GM13976 (cell line): ENCODE results near the gene ZNF462.

ENCODE experiments used
- DNase-seq: peaks from one replicate; pipeline ENCODE4 v3.0.0; 2012; ENCODE audit warnings: low spot score
- CTCF ChIP-seq: IDR thresholded peaks from 2 replicates; pipeline ENCODE4 v1.5.1; 2012; ENCODE audit warnings: borderline replicate concordance, mild to moderate bottlenecking; ENCODE audit not compliant: insufficient read depth; ENCODE audit errors: extremely low read depth, missing control alignments, control extremely low read depth
- in situ Hi-C: fragments of 300-500 bp; cut with MboI; formaldehyde crosslinking; loops from one replicate; pipeline ENCODE4 v1.12.0; 2022; ENCODE audit warnings: low sequenced_read_pairs, mixed read lengths, inconsistent platforms; ENCODE audit not compliant: unreplicated experiment

ZNF462 gene

GRCh38 chr9:107018861-107019545 lies 156.0 kb downstream of the ZNF462 start:
- no peak for DNase-seq
- TF ChIP-seq CTCF, result no peak

DNA sequence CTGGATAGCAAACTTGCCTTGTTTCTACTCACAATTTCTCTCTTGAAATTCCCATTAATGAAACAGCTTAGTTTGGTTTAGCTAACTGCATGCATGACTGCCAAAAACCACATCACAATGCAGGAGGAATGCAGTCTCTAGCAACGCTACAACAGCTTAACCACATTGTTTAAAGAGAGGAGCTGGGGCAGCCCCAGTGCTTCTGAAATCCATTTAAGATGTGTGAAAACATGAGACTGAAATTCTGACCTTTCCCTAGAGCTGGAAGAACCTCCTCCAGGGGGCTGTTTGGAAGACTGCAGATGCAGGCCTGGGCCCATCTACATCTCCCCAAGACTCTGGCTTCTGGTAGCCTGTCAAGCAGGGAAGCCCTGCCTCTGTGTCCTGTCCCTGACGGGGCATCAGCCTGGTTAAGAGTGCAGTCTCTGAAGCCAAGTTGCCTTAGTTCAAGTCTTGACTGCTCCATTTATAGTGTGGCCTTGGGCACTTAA lies 157.1 kb downstream of the ZNF462 start:
- no peak for TF ChIP-seq CTCF
- no peak for DNase-seq
- in situ Hi-C loops, result no loop called here

More at GRCh38 chr9:107018861-107019545, 156.0 kb downstream of the ZNF462 start:
- in situ Hi-C loops, result no loop called here

DNA sequence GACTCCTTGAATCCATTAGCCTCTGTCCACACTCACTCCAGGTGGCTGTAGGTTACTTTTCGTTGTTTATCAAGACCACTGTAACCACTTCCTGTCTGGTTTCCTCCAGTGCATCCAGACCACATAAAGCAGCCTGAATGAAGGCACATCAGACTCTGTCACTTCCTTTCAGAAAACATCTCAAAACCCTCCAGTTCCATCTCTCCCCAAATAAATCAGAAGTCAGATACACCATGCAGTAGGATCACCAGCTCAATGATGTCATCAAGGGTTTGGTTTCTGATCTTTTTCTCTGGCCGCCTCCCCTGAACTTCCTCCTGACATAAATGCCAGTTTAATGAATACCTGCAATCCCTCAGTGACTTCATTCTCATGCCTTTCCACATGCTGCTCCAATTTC lies 161.2 kb downstream of the ZNF462 start:
- in situ Hi-C loops, result no loop called here
- DNase-seq, result no peak
- TF ChIP-seq CTCF, result no peak

GRCh38 chr9:107025260-107026035 lies 162.5 kb downstream of the ZNF462 start:
- no peak for TF ChIP-seq CTCF
- no peak for DNase-seq
- in situ Hi-C loops, result no loop called here

- TF ChIP-seq CTCF, result no peak
- in situ Hi-C loops, result no loop called here
- DNase-seq, result no peak
These were observed 166.2 kb downstream of the ZNF462 start for GRCh38 chr9:107029146-107029545.

DNA sequence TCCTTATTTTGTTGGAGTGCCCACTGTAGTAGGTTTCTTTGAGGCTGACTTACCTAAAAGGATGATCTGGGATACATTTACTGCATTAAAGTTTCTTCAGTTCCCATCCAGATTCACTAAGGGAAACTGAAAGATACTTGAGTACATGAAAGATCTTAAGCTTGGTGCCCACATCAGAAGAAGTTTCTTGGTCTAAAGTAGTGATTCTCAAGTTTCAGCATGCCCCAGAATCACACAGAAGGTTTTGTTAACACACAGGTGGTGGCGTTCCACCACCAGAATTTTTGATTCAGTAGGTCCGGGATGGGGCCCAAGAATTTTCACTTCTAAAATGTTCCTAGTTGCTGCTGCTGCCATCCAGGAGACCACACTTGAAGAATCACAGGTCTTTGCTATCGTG lies 171.0 kb downstream of the ZNF462 start:
- DNase-seq, result no peak

More for the DNA sequence above, 171.0 kb downstream of the ZNF462 start:
- TF ChIP-seq CTCF, result no peak
- in situ Hi-C loops, result no loop called here
